BLaER1 treated with 17β-estradiol and CSF1 and Interleukin-3, amounts not matched to agents 10 nM and 100 nM (cell line): ENCODE data around the gene FCHO2.

ENCODE experiments used
- H3K27ac ChIP-seq, 11 experiments: shearing (Covaris generic); formaldehyde crosslinking; 2 replicates each; pipeline ENCODE4 v1.8.1; 2022
- H3K27me3 ChIP-seq, 11 experiments: shearing (Covaris generic); formaldehyde crosslinking; 2 replicates each; pipeline ENCODE4 v1.8.1; 2022
- H3K36me3 ChIP-seq, 11 experiments: shearing (Covaris generic); formaldehyde crosslinking; 2 replicates each; pipeline ENCODE4 v1.8.1; 2022
- H3K4me1 ChIP-seq, 10 experiments: shearing (Covaris generic); formaldehyde crosslinking; 2 replicates each; pipeline ENCODE4 v1.8.1; 2022
- H3K4me2 ChIP-seq, 11 experiments: shearing (Covaris generic); formaldehyde crosslinking; 2 replicates each; pipeline ENCODE4 v1.8.1; 2022
- H3K4me3 ChIP-seq, 10 experiments: shearing (Covaris generic); formaldehyde crosslinking; 2 replicates each; pipeline ENCODE4 v1.8.1; 2022
- H3K9ac ChIP-seq, 11 experiments: shearing (Covaris generic); formaldehyde crosslinking; 2 replicates each; pipeline ENCODE4 v1.8.1; 2022
- H3K9me3 ChIP-seq, 11 experiments: shearing (Covaris generic); formaldehyde crosslinking; replicated peaks in 1 of 11; 2 replicates each; pipeline ENCODE4 v1.8.1; 2022
- H4K20me1 ChIP-seq, 11 experiments: shearing (Covaris generic); formaldehyde crosslinking; 2 replicates each; pipeline ENCODE4 v1.8.1; 2022
- Cebpa-rat ChIP-seq, 11 experiments: shearing (Covaris generic); IDR thresholded peaks; 2 replicates each; pipeline ENCODE4 v1.8.1; 2022

FCHO2 gene

GRCh38 chr5:73112359-73112758 lies 156.5 kb downstream of the FCHO2 start:
- Histone ChIP-seq H3K4me3 (no peak overlapping the region), H3K9me3 (peaks cover 7 to 26% (median 9%) of the 10 kb centered on the region in 11 experiments; a peak in 19 of 22 replicates), H3K36me3 (no peaks in the 10 kb centered on the region), H3K4me1 (peaks cover 0 to 13% (median 0%) of the 10 kb centered on the region in 10 experiments; a peak in 7 of 20 replicates), H3K9ac (no peak overlapping the region), H3K27ac (no peak overlapping the region), H3K27me3 (peaks cover 0 to 21% (median 11%) of the 10 kb centered on the region in 11 experiments; a peak in 13 of 22 replicates), H3K4me2 (no peak overlapping the region), H4K20me1 (no peaks in the 10 kb centered on the region)
- TF ChIP-seq Cebpa-rat (IDR thresholded peaks at IDR 0.05), result no peak

- Histone ChIP-seq H4K20me1 (no peaks in the 10 kb centered on the region), H3K4me3 (no peak overlapping the region)
- TF ChIP-seq Cebpa-rat (IDR thresholded peaks at IDR 0.05), result no peak
These were observed 158.3 kb downstream of the FCHO2 start for GRCh38 chr5:73114044-73114688.

DNA sequence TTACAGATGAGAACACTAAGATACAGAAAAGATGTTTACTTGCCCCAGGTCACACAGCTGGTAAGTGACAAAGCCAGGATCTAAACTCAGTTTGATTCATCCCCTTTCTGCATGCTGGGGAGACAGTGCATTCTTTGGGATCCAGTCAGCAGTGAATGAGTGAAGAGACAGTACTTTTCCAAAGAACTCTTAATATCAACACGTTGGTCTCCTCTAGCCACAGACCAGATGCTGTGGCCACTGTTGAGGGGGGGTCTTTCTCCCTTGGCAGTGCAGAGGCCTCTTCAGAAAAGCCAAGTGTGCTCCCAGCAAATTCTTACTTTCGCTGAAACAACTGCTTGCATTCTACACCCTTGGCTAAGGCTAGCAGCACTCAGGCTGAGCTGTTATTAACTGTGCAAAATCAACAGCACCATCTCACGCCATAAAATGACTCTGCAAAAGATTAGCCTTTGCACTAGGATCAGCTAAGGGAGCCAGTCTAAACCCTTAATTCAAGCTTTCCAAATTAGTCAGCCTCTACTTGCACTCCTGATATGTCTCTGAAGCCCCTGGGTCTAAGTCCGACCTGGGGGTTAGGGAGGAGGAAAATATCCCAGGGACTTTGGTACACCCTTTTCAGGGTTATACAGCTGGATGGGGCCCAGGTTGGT lies 159.7 kb downstream of the FCHO2 start:
- peaks cover 0 to 43% (median 0%) of the 10 kb centered on the region in 10 experiments; a peak in 8 of 20 replicates for H3K4me1 ChIP-seq
- H3K27ac ChIP-seq, result no peak overlapping the region
- H3K27me3 ChIP-seq, result peaks cover 0 to 21% (median 11%) of the 10 kb centered on the region in 11 experiments; a peak in 13 of 22 replicates
- H3K4me2 ChIP-seq, result no peak overlapping the region
- H3K9ac ChIP-seq, result no peak overlapping the region
- no peaks in the 10 kb centered on the region for H4K20me1 ChIP-seq
- H3K36me3 ChIP-seq, result no peaks in the 10 kb centered on the region
- TF ChIP-seq Cebpa-rat (IDR thresholded peaks at IDR 0.05), result no peak
- H3K4me3 ChIP-seq, result no peak overlapping the region
- peaks cover 11 to 18% (median 13%) of the 10 kb centered on the region in 11 experiments; a peak in 21 of 22 replicates for H3K9me3 ChIP-seq

More at GRCh38 chr5:73114044-73114688, 158.3 kb downstream of the FCHO2 start:
- Histone ChIP-seq H3K9ac (no peak overlapping the region), H3K27me3 (peaks cover 0 to 21% (median 11%) of the 10 kb centered on the region in 11 experiments; a peak in 13 of 22 replicates), H3K36me3 (no peaks in the 10 kb centered on the region), H3K4me2 (no peak overlapping the region), H3K4me1 (peaks cover 0 to 31% (median 0%) of the 10 kb centered on the region in 10 experiments; a peak in 8 of 20 replicates), H3K9me3 (peaks cover 0 to 15% (median 0%) of the 10 kb centered on the region in 11 experiments; a peak in 4 of 22 replicates), H3K27ac (no peak overlapping the region)

- Histone ChIP-seq H4K20me1 (no peaks in the 10 kb centered on the region), H3K36me3 (no peaks in the 10 kb centered on the region), H3K4me3 (no peak overlapping the region), H3K4me1 (peaks cover 0 to 53% (median under 1%) of the 10 kb centered on the region in 10 experiments; a peak in 9 of 20 replicates), H3K9ac (no peak overlapping the region), H3K27me3 (peaks cover 0 to 21% (median 11%) of the 10 kb centered on the region in 11 experiments; a peak in 13 of 22 replicates), H3K27ac (no peak overlapping the region), H3K9me3 (peaks cover 10 to 22% (median 17%) of the 10 kb centered on the region in 11 experiments; a peak in 20 of 22 replicates), H3K4me2 (peak overlapping the region in 3 of 11 experiments; percentile 38 to 65 (median 58); a peak in 4 of 22 replicates)
- TF ChIP-seq Cebpa-rat (IDR thresholded peaks at IDR 0.05), result no peak
These were observed 160.7 kb downstream of the FCHO2 start for GRCh38 chr5:73116506-73116905.

GRCh38 chr5:73117088-73117740 lies 161.4 kb downstream of the FCHO2 start:
- peaks cover 10 to 22% (median 17%) of the 10 kb centered on the region in 11 experiments; a peak in 20 of 22 replicates for H3K9me3 ChIP-seq
- H3K4me3 ChIP-seq, result no peak overlapping the region
- peaks cover 0 to 21% (median 11%) of the 10 kb centered on the region in 11 experiments; a peak in 13 of 22 replicates for H3K27me3 ChIP-seq
- peak overlapping the region in 4 of 11 experiments; percentile 38 to 65 (median 48); a peak in 8 of 22 replicates for H3K4me2 ChIP-seq
- peak overlapping the region in 1 of 11 experiments; percentile 40; a peak in 2 of 22 replicates for H3K27ac ChIP-seq
- H3K36me3 ChIP-seq, result no peaks in the 10 kb centered on the region
- H3K4me1 ChIP-seq, result peaks cover 3 to 60% (median 7%) of the 10 kb centered on the region in 10 experiments
- TF ChIP-seq Cebpa-rat (IDR thresholded peaks at IDR 0.05), result no peak
- no peaks in the 10 kb centered on the region for H4K20me1 ChIP-seq
- no peak overlapping the region for H3K9ac ChIP-seq

- H3K9me3 ChIP-seq, result peaks cover 7 to 22% (median 17%) of the 10 kb centered on the region in 11 experiments; a peak in 20 of 22 replicates
- peaks cover 15 to 73% (median 20%) of the 10 kb centered on the region in 10 experiments for H3K4me1 ChIP-seq
- no peaks in the 10 kb centered on the region for H4K20me1 ChIP-seq
- no peak overlapping the region for H3K4me3 ChIP-seq
- peak overlapping the region in 1 of 11 experiments; percentile 40; a peak in 2 of 22 replicates for H3K27ac ChIP-seq
- H3K36me3 ChIP-seq, result no peaks in the 10 kb centered on the region
- TF ChIP-seq Cebpa-rat (IDR thresholded peaks at IDR 0.05), result no peak
- H3K27me3 ChIP-seq, result peaks cover 0 to 21% (median 11%) of the 10 kb centered on the region in 11 experiments; a peak in 13 of 22 replicates
- peak overlapping the region in 3 of 11 experiments; percentile 38 to 58 (median 57); a peak in 6 of 22 replicates for H3K4me2 ChIP-seq
- H3K9ac ChIP-seq, result no peak overlapping the region
These were observed 162.6 kb downstream of the FCHO2 start for GRCh38 chr5:73118391-73118973.

DNA sequence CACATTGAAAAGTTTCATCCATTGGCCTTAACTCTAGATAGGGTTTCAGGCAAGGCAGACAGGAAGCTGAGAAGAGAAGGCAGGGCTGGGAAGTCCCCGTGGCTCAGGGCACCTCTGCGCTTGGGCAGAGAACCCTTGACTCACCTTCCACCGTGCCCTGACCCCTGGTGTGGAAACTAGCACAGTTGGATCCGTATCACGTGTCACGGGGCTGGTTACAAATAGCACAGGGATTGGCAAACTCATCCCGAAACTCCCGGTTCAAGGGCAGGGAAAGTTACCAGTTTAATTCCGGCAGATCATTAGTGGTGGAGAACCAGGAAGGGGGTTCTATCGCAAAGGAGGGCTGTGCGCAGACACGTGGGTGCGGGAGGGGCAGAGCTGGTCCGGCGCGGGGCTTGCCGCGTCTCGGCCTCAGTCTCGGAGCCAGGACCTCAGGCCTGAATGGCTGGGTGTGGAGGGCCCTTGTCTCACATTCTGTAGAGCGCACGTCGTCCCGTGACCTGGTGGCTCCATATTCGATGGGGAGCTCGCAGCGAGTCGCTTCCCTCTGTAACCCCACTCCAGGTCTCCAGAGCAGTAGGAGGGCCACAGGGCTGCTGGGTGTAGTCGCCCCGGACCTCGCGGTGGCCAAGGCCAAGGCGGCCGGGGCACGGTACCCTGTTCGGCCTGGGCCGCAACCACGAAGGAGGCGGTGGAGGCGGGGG lies 163.8 kb downstream of the FCHO2 start:
- Histone ChIP-seq H3K4me3 (no peak overlapping the region), H3K27ac (peak overlapping the region in 2 of 11 experiments; percentile 10 to 12; a peak in 3 of 22 replicates)
- no peak for TF ChIP-seq Cebpa-rat (IDR thresholded peaks at IDR 0.05)

More for the DNA sequence above, 163.8 kb downstream of the FCHO2 start:
- H4K20me1 ChIP-seq, result no peaks in the 10 kb centered on the region
- peaks cover 0 to 21% (median 11%) of the 10 kb centered on the region in 11 experiments; a peak in 13 of 22 replicates for H3K27me3 ChIP-seq
- H3K4me1 ChIP-seq, result peaks cover 17 to 84% (median 29%) of the 10 kb centered on the region in 10 experiments
- peak overlapping the region in 2 of 11 experiments; percentile 38 to 57; a peak in 4 of 22 replicates for H3K4me2 ChIP-seq
- H3K9me3 ChIP-seq, result peaks cover 7 to 22% (median 17%) of the 10 kb centered on the region in 11 experiments; a peak in 20 of 22 replicates
- H3K9ac ChIP-seq, result no peak overlapping the region
- H3K36me3 ChIP-seq, result no peaks in the 10 kb centered on the region
